Testis (tissue), 3 donors: ENCODE data around the gene IRAK4. TPM values are rescaled to one million over a fixed set of nuclear protein-coding genes. Genes with fewer than 3 reads are reported as not detected.

Source experiments
- DNase-seq: peaks from one replicate; pipeline ENCODE4 v3.0.0-alpha.2; 2019
- H3K27ac ChIP-seq, 2 donors: fragments of 200-600 bp; sonication (generic); one replicate each; pipeline ENCODE4 v1.5.1; 2019
- H3K27me3 ChIP-seq: fragments of 200-600 bp; sonication (generic); one replicate; pipeline ENCODE4 v1.5.1; 2019
- H3K36me3 ChIP-seq: fragments of 200-600 bp; sonication (generic); one replicate; pipeline ENCODE4 v1.5.1; 2017; ENCODE audit warnings: low read depth; ENCODE audit errors: missing control alignments
- H3K4me1 ChIP-seq: fragments of 200-600 bp; sonication (generic); one replicate; pipeline ENCODE4 v1.5.1; 2019
- H3K4me3 ChIP-seq, 2 donors: fragments of 200-600 bp; sonication (generic); one replicate each; pipeline ENCODE4 v1.5.1; 2017 to 2019
- H3K9me3 ChIP-seq: fragments of 200-600 bp; sonication (generic); one replicate; pipeline ENCODE4 v1.5.1; 2017
- POLR2A ChIP-seq: fragments of 450-650 bp; IDR thresholded peaks from one replicate; pipeline ENCODE4 v1.6.1; 2017; ENCODE audit warnings: antibody characterized with exemption, mild to moderate bottlenecking, moderate library complexity
- WGBS, 2 donors: methylation state at CpG; one replicate each; pipeline ENCODE4 v1.1.5; 2018; 5-methylcytosine and 5-hydroxymethylcytosine counted together
- intact Hi-C: fragments of 100-400 bp; cut with DNase I; formaldehyde crosslinking; loops from one replicate; pipeline ENCODE4 v1.15.1; 2023; ENCODE audit warnings: low total_unique reads
- polyA plus RNA-seq: library from polyadenylated mRNA; stranded (reverse); fragments of 350-450 nt; fragmentation: Illumina TruSeq; extraction: RNeasy Lipid Tissue Mini Kit (QIAGEN cat#74804); gene quantifications from one replicate; pipeline ENCODE4 v1.2.3, GENCODE V29; 2014; ENCODE audit warnings: low read depth, low replicate concordance; ENCODE audit not compliant: insufficient read depth
- total RNA-seq, 2 donors: library from RNA; depleted of rRNA; stranded (reverse); fragments of >200 nt; gene quantifications; one replicate each; pipeline ENCODE4 v1.2.3, GENCODE V29; 2016
- TF ChIP-seq, protein P1 (sequence below), 3 experiments: fragments of 450-650 bp in 2 of 3; fragments of 200-600 bp in 1 of 3; sonication (generic) in 1 of 3; IDR thresholded peaks; one replicate each; pipeline ENCODE4 v1.5.1; 2016 to 2019; ENCODE audit warnings: antibody characterized with exemption in 3 of 3, mild to moderate bottlenecking in 2 of 3, moderate library complexity in 1 of 3

IRAK4 gene
- total and polyA plus RNA-seq, 3 donors from 2014 or later: 14.0 to 19.6 (median 16.4) TPM

- peak overlapping the region in 1 of 2 donors; percentile 76 for H3K4me3 ChIP-seq
- 62 to 69% methylated on average over 2 of the region's 2 CpGs for WGBS, 2 donors
These were observed 1.6 kb downstream of the IRAK4 start for GRCh38 chr12:43760396-43760795.

DNA sequence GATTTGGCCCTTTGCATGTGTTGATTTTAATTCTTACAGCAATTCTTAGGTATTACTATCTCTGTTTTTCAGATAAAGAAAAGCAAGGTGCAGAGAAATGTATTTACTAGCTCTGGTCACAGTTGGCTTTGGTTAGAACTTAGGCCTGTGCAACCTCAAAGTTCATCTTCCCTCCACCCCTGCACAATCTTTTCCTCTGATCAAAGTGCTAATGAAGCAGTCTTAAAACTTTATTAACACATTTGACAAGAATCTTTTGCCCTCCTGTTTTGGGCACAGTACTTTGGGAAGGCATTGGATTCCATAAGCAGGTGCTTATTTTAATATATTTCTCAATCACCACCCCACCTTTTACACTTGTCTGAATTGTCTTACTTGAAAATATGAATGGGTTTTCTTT is 2.7 kb downstream of the IRAK4 start:
- H3K4me3 ChIP-seq: no peak overlapping the region
- no peak for TF ChIP-seq POLR2A
- TF ChIP-seq, protein P1, sequence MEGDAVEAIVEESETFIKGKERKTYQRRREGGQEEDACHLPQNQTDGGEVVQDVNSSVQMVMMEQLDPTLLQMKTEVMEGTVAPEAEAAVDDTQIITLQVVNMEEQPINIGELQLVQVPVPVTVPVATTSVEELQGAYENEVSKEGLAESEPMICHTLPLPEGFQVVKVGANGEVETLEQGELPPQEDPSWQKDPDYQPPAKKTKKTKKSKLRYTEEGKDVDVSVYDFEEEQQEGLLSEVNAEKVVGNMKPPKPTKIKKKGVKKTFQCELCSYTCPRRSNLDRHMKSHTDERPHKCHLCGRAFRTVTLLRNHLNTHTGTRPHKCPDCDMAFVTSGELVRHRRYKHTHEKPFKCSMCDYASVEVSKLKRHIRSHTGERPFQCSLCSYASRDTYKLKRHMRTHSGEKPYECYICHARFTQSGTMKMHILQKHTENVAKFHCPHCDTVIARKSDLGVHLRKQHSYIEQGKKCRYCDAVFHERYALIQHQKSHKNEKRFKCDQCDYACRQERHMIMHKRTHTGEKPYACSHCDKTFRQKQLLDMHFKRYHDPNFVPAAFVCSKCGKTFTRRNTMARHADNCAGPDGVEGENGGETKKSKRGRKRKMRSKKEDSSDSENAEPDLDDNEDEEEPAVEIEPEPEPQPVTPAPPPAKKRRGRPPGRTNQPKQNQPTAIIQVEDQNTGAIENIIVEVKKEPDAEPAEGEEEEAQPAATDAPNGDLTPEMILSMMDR (IDR thresholded peaks at IDR 0.05): no peak
- H3K27me3 ChIP-seq: no peaks in the 10 kb centered on the region
- H3K4me1 ChIP-seq: peaks cover 5% of the 10 kb centered on the region
- DNase-seq: no peak
- no peaks in the 10 kb centered on the region for H3K9me3 ChIP-seq
- intact Hi-C loops: no loop called here
- no peaks in the 10 kb centered on the region for H3K36me3 ChIP-seq
- H3K27ac ChIP-seq: no peak overlapping the region

More at GRCh38 chr12:43760396-43760795, 1.6 kb downstream of the IRAK4 start:
- Histone ChIP-seq H3K4me1 (peaks cover 5% of the 10 kb centered on the region), H3K27me3 (no peaks in the 10 kb centered on the region), H3K27ac (no peak overlapping the region), H3K9me3 (no peaks in the 10 kb centered on the region), H3K36me3 (no peaks in the 10 kb centered on the region)
- TF ChIP-seq POLR2A: no peak
- TF ChIP-seq, protein P1 (IDR thresholded peaks at IDR 0.05): no peak
- intact Hi-C loops: no loop called here
- DNase-seq: no peak

GRCh38 chr12:43762596-43762995 is 3.8 kb downstream of the IRAK4 start:
- Histone ChIP-seq H3K27ac (no peak overlapping the region), H3K4me1 (peaks cover 4% of the 10 kb centered on the region), H3K36me3 (no peaks in the 10 kb centered on the region), H3K27me3 (no peaks in the 10 kb centered on the region), H3K9me3 (no peaks in the 10 kb centered on the region), H3K4me3 (no peak overlapping the region)
- no peak for TF ChIP-seq POLR2A
- TF ChIP-seq, protein P1 (IDR thresholded peaks at IDR 0.05): no peak
- DNase-seq: no peak
- intact Hi-C loops: no loop called here

DNA sequence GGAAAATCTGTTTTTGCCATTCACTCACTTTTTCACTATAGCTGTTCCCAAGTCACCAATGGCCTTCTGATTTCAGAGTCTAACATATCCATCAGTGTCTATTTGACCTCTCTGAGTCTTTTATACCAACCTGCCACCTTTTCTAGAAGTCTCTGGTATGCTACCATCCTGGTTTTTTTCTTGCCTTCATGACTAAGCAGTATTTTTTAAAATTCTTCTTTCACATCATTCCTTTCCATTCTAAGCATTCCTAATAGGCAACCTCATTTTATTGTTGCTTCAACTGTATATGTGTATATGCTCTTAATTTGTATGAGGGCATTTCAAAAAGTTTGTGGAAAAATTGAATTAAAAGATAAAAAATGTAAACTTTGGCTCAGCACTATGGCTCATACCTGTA is 5.0 kb downstream of the IRAK4 start:
- no peaks in the 10 kb centered on the region for H3K27me3 ChIP-seq
- H3K4me1 ChIP-seq: no peaks in the 10 kb centered on the region
- TF ChIP-seq POLR2A: no peak
- TF ChIP-seq, protein P1 (IDR thresholded peaks at IDR 0.05): no peak
- H3K27ac ChIP-seq: no peak overlapping the region
- no peak overlapping the region for H3K4me3 ChIP-seq
- H3K9me3 ChIP-seq: no peaks in the 10 kb centered on the region
- H3K36me3 ChIP-seq: no peaks in the 10 kb centered on the region
- DNase-seq: no peak
- intact Hi-C loops: no loop called here

GRCh38 chr12:43764528-43764927 is 5.8 kb downstream of the IRAK4 start:
- Histone ChIP-seq H3K36me3 (no peaks in the 10 kb centered on the region), H3K27ac (no peak overlapping the region), H3K9me3 (no peaks in the 10 kb centered on the region), H3K27me3 (no peaks in the 10 kb centered on the region), H3K4me1 (no peaks in the 10 kb centered on the region), H3K4me3 (no peak overlapping the region)
- DNase-seq: no peak
- intact Hi-C loops: no loop called here
- TF ChIP-seq, protein P1 (IDR thresholded peaks at IDR 0.05): no peak
- no peak for TF ChIP-seq POLR2A
